GM19351 (cell line): ENCODE measurements around the gene PPP1R3E.
"Not testable (repeated sequence)": the region's sequence is repeated elsewhere in the genome, so short reads cannot be mapped to it uniquely, and the experiment has no call there.

Experiments used
- ATAC-seq: cut with Tn5 transposase; IDR thresholded peaks from one replicate; pipeline ENCODE4 v1.9.1; 2021; ENCODE audit warnings: mild to moderate bottlenecking, moderate library complexity; ENCODE audit not compliant: unreplicated experiment

The PPP1R3E gene

DNA sequence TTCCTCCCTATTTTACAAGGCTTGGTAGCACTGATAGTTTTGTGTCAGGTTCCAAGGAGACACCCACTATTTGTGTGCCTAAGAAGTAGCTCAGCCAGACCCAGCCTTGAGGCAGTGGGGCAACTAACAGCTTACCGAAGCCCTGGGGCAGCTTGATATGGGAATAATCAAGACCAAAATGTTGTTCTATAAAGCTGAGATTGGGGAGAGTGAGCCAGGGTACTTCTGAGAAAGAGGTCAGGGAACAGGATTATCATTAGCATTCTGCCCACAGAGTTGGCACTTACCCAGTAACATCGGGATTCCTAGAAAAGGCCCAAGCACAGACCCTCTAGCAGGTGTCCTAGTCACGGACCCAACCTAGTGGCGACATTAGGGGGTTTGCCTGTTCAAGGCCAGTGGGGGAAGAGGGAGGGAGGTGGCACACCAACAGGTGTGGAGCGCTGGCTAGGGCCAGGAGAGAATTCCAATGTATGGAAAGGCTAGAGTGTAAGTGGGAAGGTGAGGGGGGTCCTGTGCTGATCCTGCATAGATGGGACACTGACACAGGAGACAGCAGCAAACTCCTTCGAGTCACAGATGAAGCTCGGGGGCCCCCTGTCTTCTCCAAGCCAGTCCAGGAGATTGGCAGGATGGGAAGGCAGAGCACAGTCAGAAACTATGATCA, 4.9 kb downstream of the PPP1R3E start:
- ATAC-seq: no peak

DNA sequence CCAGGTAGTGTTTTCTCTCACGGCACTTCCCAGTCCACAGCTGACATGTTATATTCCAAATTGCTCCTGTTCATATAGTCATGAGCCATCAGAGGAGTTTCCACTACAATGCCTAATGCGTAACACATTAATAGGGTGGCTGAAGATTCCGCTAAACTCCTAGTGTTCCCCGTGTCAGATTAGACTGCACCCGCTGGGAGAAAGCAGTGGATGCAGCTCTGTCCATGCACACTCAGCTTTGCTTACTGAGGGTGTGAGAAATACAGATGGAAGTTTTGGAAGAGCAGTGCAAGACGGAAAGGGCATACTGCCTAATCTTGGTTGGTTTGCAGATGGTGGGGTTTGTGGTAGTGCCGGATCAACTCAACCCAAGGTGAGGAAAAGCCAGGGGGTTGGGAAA, 5.6 kb downstream of the PPP1R3E start:
- no peak for ATAC-seq

DNA sequence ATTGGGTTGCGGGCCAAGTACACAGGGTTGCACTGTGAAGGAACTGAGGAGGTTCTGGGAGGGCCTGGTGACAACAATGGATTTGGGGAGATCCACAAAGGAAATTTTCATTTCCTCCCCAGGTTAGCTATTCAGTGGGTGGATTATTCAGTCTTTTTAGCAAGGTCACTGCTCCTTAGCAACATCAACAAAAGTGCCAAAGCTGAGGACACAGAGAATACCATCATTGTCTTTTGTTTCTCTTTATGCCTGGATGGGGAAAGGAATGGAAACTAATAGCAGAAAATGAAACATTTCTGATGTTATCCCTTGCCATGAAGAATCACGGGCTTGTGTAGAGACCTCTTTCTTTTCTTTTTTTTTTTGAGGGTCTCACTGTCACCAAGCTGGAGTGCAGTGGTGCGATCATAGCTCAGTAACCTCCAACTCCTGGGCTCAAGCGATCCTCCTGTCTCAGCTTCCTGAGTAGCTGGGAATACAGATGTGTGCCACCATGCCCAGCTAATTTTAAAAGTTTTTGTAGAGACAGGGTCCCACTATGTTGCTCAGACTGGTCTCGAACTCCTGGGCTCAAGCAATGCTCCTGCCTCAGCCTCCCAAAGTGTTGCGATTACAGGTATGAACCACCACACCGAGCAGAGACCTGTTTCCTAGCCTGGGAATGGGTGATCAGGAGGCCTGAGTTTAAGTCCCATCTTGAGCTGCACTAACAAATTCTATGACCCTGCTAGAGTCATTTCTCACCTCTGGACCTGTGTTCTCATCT, 6.5 kb downstream of the PPP1R3E start:
- ATAC-seq: no peak

DNA sequence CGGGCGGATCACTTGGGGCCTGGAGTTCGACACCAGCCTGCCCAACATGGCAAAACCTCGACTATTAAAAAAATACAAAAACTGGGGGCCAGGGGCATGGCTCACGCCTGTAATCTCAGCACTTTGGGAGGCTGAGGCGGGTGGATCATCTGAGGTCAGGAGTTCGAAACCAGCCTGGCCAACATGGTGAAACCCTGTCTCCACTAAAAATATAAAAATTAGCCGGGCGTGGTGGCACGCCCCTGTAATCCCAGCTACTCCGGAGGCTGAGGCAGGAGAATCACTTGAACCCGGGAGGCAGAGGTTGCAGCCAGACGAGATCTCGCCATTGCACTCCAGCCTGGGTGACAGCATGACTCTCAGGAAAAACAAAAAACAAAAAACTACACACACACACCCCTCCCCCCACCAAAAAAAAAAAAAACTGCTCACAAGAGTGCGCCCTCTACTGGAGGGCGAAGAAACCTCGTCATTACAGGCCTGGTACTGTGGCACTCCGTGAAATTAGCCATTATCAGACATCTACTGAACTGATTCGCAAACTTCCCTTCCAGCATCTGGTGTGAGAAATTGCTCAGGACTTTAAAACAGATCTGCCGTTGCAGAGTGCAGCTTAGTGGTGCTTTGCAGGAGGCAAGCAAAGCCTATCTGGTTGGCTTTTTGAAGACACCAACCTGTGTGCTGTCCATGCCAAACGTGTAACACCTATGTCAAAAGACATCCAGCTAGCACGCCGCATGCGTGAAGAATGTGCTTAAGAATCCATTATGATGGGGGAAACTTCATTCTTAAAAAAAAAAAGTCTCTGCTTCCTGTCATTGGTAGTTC, 7.7 kb downstream of the PPP1R3E start:
- no peak for ATAC-seq

DNA sequence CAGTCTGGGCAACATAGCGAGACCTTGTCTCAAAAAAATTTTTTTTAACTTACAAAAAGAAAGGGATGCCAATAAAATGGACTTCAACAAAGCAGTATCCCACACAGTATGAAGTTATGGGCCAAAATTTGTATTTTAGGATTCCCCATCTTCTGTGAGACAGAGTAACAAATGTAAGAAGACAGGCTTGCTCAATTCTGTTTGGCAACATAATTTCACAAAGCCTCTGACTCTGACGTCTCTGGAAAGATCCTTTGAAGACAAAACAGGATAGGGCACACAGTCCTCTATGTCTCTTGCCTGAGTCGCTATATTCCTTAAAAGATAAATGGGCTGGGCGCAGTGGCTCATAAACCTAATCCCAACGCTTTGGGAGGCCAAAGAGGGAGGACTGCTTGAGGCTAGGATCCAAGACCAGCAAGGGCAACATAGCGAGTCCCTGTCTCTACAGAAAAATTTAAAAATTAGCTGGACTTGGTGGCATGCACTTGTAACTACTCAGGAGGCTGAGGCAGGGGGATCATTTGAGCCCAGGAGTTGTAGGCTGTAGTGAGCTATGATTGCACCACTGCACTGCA, 15.7 kb downstream of the PPP1R3E start:
- ATAC-seq: no peak

DNA sequence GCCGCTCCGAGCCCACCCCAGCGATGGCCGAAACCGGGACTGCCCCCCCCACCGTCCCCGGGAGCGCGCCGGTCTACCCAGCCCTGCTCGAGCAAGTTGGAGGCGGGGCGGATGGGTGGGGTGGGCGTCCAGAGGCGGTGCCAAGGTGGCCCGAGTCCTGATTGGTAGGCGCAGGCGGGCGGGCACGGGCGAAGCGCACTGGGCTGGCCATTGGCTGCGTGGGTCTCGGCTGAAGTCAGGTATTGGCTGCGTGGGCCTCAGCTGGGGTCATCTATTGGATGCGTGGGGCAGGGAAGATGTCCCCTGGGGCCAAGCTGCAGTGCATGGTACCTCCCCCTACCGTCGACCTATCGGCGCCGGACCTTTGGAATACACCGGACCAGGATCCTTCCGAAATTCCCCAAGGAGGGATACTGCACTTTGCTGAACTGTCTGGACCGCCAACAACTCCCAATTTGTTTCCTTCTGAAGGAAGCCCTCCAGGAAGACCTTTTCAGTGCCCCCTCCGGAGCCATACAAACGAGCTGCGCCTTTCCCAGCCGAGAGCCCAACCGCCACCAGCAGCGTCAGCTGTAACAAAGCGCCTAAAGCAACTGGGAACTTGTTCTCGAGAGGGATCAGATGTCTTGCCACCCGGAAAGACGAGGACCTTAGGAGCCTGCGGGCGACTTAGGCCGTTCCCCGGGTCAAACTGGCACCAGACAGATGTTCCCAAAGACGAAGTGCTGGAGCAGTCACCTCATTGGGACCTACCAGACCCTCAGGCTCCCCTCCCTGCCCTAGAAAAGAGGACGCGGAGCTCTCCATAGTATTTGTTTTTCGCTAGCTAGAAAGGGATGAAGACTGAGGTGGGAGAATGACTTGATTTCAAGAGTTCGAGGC, 16.4 kb downstream of the PPP1R3E start, which contains the start of gene HOMEZ:
Gene HOMEZ, minus strand, starts transcription at position 113 of the 882 bp plus-strand sequence. CDS start 180 bp downstream, outside the sequence.
- ATAC-seq: peak; percentile 96

DNA sequence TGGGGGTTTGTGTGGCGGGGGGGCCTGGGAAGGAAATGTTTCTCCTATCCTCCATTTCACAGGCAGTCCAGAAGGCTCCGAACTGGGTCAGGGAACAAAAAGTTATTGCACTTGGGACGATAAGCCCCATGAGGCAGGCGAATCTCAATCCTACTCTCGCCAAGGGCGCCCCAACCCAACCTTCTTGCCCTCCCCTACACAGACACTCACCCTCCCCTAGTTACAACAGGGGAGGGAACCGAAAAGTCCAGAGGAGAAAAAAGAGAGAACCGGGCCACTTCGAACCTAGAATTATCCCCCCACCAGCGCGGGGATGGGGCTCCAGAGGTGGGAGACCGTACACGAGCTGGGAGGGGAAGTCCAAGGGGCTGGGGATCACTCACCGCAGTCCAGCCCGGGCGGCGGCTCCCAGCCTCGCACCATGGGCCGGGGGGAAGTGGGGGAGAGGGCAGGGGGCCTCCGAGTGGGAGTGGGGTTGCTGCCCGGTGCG, 17.1 kb downstream of the PPP1R3E start:
- ATAC-seq: peak; percentile 21

DNA sequence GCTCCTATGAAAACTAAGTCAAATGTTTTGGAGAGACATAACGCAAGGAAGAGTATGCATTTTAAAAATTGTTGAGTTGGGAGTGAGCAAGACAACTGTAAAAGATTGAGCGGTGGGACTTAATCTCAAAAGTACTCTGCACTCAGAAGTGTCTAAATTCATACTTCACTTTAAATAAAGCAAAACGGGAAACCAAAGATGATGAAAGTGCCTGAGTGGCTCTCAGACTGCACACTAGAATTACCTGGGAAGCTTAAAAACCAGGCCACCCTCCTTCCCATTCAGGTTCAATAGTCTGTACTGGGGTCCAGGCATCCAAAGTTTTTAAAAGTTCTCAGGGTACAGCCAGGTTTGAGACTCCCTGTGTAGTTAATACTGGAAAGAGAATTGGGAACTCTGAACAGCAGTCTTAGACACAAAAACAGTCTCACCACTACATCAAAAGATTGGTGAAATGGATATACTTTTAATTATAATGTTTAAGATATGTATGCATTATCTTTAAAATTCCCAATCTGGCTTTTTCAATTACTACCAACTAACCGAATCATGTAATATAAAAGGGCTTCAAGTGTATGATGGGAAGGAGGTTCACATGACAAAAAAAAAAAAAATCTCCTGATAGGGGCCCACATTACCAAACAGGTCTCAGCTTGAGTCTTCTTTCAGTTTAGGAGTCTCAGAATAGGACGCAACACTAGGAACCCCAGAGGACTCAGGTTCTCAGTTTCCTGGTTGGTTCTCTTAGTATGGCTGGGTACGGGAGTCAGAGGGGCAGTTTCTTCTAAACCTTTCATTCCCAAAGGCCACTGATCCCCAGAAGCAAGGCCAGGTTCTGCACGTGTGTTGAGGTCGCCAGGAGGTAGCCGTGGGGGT, 17.8 kb downstream of the PPP1R3E start:
- no peak for ATAC-seq

DNA sequence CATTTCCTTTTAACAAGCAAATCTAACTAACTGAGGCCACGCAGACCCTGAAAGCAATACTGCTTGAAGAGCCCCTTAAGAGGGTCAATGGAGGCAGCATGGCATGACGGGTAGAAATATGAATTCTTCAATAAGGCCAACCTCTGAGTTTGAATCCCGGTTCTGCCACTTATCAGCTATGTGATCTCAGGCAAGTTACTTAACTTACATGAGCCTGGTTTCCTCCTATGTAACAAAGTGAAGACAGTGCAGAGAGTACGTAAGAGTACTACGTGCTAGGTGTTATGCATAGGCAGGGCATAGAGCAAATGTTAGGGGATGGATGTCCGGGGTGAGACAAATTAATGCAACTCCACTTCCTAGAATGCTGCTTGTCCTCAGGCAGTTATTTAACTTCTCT, 21.4 kb downstream of the PPP1R3E start:
- ATAC-seq: no peak

DNA sequence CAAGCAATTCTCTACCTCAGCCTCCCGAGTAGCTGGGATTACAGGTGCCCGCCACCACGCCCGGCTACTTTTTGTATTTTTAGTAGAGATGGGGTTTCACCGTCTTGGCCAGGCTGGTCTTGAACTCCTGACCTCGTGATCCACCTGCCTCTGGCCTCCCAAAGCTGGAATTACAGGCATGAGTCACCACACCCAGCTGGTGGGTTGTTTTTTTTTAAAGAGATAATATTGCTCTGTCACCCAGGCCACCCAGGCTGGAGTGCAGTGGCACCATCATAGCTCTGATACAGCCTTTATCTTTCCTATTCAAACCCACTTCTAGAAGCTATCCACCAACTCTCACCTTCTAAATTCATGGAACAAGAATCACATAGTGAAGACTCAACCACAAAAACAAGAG, 24.7 kb downstream of the PPP1R3E start:
- ATAC-seq: not testable (repeated sequence)

DNA sequence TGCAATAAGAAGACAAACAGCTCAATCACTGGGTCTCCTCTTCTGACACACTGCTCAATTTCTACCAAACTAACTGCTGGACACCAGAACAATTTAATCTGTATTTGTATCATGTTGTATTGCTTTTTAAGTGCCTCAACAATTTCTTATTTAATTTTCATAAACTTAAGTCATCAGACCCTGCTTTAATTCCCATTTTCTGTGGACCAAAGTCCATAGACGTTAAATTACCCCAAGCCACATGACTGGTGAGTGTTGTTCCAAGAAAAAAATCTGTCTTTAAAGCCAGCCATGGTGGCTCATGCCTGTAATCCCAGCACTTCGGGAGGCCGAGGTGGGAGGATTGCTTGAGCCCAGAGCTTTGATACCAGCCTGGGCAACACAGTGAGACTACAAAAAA, 25.5 kb downstream of the PPP1R3E start:
- no peak for ATAC-seq

DNA sequence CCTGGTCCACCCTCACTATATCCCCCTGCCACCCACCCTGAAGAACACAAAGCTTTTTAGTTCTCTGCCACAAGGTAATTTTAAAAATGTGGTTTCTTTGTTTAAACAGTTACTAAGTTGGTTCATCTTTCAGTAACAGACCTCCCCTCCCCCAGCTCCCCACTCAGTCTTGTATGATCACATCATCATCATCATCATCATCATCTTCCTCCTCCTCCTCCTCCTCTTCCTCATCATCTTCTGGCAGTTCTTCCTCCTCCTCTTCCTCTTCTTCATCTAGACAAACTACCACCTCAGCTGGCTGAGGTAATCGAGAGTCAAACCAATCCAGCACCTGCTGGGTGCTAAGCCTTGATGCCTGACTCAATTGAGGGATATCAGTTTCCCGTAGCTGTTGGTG, 27.2 kb downstream of the PPP1R3E start:
- no peak for ATAC-seq

DNA sequence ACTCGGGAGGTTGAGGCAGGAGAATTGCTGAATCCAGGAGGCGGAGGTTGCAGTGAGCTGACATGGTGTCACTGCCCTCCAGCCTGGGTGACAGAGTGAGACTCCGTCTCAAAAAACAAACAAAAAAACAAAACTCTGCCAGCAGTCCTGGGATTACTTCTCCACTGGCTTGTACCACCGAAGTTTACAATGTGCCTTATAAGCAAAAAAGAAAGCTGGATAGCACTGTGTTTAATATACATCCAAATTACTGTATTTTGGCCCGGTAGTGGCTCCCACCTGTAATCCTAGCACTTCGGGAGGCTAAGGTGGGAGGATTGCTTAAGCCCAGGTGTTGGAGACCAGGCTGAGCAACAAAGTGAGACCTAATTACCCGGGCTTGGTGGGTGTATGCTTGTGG, 33.5 kb downstream of the PPP1R3E start:
- ATAC-seq: no peak

DNA sequence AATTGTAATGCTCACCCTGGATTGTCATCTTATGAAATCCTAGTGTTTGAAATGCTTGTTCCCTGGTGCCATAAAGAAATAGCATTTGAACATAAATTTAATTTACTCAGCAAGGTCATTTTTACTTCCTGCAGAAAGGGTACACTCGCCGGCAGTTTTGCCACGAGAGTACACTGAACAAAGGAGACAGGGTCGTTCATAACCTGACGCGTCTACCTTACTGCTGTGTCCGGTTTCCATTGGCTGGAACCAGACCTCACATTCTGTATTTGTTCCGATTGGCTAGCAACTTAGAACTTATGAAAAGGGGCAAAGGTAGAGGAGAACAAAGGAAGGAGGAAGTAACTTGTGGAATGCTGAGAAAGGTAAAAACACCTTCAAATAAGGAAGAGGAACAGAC, 41.8 kb downstream of the PPP1R3E start:
- ATAC-seq: not testable (repeated sequence)

DNA sequence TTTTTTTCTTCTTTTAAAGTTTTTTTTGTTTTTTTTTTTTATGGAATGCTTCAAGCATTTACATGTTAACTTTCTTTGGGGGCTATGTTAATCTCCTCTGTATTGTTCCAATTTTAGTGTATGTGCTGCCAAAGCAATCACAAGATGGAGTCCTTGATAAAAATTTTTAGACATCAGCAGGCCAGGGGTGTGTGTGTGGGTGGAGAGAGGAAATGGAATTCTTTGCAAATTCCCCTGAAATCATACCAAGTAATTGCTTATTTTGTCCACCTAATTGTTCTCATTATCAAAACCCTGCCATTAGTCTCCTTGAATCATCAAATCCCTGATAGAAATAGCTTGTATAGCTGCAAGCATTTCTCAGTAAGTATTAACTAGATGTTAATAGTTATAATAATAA, 43.2 kb downstream of the PPP1R3E start:
- no peak for ATAC-seq

DNA sequence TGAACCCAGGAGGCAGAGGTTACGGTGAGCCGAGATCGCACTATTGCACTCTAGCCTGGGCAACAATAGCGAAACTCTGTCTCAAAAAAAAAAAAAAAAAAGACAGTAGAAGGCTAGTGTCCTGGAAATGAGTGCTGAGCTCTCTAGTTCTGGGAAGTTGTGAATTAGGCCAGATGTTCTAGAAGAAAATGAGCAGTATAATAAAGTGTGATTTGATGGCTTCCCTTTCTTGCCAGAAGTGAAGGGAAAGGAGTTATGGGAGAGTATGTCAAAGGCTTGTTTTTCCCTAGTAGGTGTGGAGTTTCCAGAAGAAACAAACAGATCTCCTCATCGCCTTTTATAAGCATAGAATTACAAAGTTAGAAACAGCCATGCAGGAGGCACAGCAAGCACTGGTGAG, 44.4 kb downstream of the PPP1R3E start:
- no peak for ATAC-seq

DNA sequence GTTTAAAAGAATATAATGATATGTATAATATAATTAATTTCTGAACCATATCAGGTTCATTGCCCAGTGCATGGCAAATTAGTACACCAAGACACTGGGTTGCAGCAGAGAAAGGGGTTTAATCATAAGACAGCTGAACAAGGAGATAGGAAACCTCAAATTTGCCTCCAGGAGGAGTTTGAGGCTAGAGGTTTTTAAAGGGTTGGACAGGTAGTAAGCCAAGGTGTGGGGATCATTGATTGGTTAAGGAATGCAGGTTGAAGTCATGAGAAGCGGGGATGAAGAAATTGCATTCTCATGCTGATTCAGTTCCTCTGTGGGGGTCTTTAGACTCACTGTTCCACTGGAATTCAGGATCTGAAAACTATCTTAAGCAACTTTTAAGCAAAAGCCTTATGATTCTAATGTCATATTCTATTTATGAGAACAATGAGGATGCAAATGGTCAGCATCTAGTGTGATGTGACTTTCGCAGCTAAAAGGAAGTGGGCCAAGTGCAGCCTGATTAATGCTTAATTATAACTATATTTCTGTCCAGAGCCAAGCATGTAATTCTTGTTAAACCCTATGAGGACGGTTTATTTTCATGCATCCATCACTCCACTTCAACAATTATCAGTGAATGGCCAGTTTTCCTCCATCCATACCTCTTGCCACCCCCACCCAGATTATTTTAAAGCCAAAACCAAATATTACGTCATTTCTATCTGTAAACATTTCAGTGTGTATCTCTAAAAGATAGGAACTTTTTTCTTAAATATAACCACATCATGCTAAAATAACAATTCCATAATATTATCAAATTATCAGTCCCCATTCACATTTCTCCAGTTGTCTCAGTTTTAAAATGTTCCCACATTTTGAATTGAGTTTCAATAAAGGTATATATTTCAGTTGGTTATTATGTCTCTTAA, 50.0 kb downstream of the PPP1R3E start:
- ATAC-seq: no peak

DNA sequence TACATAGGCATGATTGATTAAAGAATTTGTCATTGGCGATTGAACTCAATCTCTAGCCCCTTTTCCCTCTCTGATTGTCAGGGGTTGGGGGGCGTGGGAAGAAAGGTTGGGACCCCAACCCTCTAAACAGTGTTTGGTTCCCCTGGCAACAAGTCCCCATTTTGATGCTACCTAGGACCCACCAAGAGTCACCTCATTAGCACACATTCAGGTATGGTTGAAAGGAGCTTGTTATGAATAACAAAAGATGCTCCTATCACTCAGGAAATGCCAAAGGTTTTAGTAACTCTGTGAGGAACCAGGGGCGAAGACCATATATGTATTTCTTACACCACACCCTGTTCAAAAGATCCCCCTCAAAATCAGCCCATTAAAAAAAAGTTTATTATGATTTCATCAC, 50.7 kb downstream of the PPP1R3E start:
- ATAC-seq: no peak
